Myocyte (in vitro differentiated cells): ENCODE results near the gene ZDHHC11. TPM values are rescaled to one million over a fixed set of nuclear protein-coding genes. Genes with fewer than 3 reads are reported as not detected.
"Not testable (repeated sequence)": the region's sequence is repeated elsewhere in the genome, so short reads cannot be mapped to it uniquely, and the experiment has no call there.

Experiments
- DNase-seq: peaks from one replicate; pipeline ENCODE4 v3.0.0-alpha.2; 2012; ENCODE audit warnings: low read depth
- total RNA-seq: library from RNA; depleted of rRNA; stranded (reverse); fragments of >200 nt; gene quantifications from 2 replicates; pipeline ENCODE4 v1.2.3, GENCODE V29; 2014

The ZDHHC11 gene
- total RNA-seq, 1 donor from 2014 or later: 0.37 TPM

DNA sequence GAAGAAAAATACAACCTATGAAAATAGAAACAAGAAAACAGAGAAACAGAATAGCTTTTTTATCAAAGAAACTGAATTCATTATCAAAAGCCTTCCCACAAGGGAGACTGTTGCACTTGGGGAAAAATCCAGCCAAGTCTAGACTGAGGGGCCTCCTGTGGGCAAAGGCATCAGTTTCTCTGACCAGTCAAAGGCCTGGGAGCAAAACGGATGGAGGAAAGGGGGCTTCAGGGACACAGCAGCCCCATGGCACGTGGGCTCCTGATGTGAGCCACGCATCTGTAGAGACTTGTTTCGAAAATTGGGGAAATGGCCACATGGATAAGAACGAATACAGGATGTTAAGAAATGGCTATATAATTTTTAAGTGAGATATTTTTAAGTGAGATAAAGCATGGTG is 87.4 kb downstream of the ZDHHC11 start:
- no peak for DNase-seq

- not testable (repeated sequence) for DNase-seq
Measured at GRCh38 chr5:762996-763395, 87.8 kb downstream of the ZDHHC11 start.

GRCh38 chr5:761854-762710 is 88.7 kb downstream of the ZDHHC11 start:
- no peak for DNase-seq

DNA sequence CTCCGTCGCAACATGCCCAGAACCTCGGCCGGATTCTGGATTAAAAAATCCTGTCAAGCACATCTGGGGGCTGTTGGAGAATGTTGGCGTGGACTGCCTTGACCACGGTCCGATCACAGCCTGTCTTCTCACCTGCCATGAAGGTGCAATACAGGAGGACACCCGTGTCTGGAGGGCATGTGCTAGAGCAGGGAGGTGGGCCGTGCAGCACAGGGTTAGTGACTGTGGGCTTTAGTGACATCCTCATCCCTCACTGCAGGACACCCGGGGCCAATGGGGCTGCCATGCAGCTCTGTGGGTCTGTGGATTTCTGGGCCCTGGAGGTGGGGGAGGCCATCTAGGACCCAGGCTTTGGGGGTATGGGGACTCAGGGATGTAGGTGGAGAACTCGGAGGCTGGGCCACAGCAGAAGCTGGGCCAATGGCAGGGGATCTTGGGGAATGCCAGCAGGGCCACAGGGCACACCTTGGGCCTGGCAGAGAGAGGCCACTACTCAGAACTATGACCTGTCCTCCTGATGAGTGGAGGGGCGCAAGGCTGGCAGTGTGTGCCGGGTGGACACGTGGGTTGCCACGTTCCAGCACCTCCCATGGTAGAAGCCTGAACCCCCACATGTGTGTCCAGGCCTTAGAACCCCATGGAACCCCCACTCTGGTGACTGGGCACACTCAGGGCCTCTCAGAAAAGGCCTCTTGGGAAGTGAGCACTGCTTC is 89.6 kb downstream of the ZDHHC11 start:
- no peak for DNase-seq

DNA sequence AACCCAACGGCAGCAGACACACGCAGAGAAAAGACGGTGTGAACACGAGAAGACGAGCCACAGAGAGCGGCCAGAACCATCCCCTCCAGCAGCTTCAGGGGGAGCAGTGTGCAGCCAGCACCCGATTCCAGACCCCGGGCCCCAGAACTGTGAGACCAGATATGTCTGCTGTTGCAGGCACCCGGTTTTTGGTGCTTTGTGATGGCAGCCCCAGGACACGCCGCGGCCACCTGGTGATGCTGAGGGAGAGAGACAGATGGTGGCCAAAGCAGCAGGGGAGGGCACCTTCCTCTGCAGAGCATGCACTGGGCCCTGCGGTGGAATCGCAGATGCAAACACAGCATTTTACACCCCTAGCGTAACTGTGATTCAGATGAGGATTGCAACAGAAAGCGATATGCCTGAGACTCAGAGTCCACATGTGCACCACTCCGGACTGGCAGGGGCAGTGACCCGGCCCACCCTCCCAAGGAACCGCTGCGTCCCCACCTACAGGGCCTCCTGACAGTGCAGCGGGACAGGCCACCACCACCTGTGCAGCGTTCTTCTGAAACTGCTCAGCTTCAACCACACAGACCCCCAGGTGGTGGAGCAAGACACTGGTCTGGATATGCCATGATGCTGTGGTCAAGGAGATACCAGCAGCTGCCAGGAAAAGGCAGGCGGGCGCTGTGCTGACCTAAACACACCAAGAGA is 90.3 kb downstream of the ZDHHC11 start:
- DNase-seq: no peak

GRCh38 chr5:759781-760362 is 90.9 kb downstream of the ZDHHC11 start:
- DNase-seq: no peak

- no peak for DNase-seq
Measured at GRCh38 chr5:759111-759751, 91.6 kb downstream of the ZDHHC11 start.

GRCh38 chr5:758698-759053 is 92.1 kb downstream of the ZDHHC11 start:
- DNase-seq: no peak

- DNase-seq: no peak
Measured at GRCh38 chr5:757931-758697, 92.7 kb downstream of the ZDHHC11 start.

DNA sequence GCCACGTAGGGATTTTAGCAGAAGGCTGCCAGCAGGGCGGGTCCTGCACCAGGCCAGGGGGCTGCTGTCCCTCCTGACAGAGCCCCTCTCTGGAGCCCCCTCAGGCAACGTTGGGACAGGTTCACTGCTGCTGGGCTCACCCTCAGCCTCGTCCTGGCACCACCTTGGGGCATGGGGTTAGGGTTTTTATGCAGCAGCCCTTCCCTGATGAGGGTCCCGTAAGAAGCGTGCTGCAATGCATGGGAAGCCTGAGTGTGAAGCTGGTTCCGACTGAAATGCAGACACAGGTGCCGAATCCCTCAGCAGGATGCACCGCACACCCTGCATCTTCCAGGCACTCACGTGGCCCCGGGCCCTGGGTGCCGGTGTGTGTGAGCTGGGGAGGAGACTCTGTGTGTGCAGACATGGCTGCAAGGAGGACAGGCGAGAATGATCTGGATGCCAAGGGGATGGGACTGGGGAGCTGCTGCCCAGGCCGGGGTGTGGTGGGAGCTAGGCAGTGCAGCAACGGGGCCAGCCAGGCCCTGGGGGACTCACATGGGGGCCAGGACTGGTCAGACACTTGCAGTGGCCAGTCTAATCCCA is 93.3 kb downstream of the ZDHHC11 start:
- no peak for DNase-seq

DNA sequence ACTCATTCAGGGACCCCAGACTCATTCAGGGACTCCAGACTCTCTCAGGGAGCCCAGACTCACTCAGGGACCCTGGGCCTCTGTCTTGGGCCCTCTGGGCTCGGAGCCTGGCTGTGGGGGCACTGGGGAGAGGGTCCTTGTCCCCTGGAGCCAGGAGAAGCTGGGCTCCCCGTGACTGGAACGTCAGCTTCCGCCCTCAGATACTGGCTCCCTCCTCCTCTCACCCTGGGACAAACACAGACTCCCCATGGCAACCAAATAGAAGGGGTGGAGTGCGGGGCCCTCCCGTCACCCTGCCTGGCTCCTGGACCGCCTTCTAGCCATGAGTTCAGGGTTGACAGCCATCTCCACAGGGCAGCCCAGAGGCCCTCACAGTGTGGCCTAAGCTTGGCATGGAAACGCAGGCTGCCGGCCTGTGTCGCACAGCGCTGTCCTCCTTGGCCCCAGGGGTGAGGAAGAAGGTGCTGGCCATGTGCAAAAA is 93.9 kb downstream of the ZDHHC11 start:
- DNase-seq: no peak

DNA sequence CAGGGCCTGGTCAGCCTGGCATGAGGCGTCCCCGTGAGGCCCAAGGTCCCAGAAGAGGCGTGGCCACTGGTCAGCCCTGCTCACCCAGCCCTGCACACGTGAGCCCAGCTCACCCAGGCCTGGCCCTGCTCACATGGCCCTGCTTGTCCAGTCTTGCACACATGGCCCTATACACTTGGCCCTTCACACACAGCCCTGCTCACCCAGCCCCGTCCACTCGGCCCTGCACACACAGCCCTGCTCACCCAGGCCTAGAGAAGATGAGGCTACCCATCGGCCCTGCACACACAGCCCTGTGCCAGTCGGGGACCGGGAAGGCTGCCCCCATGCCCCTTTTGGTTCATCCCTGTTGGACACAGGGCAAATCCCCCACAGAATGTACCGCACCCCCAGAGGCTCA is 94.6 kb downstream of the ZDHHC11 start:
- no peak for DNase-seq

GRCh38 chr5:754143-754632 is 96.6 kb downstream of the ZDHHC11 start:
- DNase-seq: not testable (repeated sequence)

DNA sequence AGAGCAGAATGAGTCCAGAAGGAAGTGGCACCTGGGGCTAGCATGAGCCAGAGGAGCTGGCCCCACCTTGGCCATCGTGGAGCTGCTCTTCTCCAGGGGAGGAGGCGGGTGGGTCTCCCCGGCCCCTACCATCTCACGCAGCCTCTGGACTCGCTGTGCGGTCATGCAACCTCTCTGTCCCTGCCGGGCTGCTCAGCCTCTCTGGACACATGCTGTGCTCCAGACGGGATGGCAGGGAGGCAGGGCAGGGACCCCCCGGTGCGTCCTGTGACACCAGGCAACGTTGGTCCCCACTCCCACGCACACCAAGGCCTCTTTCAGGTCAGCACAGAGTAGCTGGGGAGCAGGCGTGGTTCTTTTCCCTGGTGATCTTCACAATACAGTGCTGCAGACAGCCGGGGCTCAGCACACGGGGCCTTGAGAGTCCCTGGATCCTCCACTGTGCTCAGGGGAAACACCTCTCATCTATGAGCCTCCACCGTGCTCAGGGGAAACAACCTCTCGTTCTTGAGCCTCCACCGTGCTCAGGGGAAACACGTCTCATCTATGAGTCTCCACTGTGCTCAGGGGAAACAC is 97.1 kb downstream of the ZDHHC11 start:
- not testable (repeated sequence) for DNase-seq

DNA sequence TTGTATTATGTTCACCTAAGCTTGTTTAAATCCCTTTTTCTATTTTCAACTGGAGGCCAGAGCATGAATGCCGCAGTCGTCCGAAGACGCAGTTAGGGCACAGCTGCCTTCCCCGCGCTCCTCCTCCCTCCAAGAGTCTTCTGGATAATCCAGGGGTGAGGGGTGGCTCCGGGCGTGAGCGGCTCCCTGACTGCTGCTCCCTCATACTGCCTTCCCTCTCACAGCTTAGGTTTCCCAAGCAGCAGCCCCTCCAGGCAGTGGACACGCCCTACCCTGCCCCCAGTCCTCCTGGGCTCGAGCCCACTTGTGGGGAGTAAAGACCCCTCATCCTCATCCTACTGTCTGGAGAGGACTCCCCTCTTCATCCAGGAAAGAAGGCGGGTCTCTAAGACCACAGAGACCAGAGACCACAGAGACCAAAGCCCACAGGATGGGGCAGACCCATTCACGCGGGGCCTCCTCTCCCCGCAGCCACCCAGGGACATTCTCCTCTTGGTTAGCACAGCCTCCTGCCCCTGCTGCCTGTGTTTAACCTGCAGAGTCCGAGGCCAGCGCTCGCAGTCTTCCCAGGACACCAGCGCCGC is 98.2 kb downstream of the ZDHHC11 start:
- not testable (repeated sequence) for DNase-seq

- DNase-seq: not testable (repeated sequence)
Measured at GRCh38 chr5:751992-752391, 98.8 kb downstream of the ZDHHC11 start.

DNA sequence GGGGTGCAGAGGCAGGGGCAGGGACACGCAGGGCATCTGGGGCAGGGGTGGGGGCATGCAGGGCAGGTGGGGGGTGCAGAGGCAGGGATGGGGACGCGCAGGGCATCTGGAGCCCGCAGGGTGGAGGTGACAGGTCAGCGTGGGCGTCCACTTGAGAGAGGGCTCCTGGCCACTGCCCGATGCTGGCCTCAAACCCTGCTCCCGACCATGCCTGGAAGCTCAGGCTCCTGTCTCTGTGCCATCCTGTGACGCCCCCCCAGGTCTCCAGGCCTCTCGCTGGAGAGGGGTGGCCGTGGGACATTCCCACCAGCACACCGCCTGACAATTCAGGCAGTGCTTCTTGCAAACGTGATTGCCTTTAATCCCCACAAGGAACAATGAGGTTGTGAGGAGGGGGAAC is 99.3 kb downstream of the ZDHHC11 start:
- no peak for DNase-seq

DNA sequence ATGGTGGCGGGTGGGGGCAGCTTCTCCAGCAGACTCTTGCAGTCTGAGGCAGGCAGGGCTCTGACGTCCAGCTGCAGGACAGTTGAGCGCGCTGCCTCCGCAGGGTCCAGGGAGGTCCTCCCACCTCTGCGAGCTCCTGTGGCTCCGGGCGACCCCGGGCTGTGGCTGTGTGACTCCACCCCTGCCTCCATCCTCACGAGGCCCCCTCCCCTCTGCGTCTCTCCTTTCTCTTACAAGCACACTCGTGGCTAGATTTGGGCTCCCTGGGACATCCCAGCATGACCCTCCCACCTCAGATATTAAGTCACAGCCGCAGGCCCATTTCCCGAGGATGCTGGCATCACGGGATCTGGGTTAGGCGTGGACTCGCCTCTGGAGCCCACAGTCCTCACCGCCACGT is 100.6 kb downstream of the ZDHHC11 start:
- DNase-seq: not testable (repeated sequence)

DNA sequence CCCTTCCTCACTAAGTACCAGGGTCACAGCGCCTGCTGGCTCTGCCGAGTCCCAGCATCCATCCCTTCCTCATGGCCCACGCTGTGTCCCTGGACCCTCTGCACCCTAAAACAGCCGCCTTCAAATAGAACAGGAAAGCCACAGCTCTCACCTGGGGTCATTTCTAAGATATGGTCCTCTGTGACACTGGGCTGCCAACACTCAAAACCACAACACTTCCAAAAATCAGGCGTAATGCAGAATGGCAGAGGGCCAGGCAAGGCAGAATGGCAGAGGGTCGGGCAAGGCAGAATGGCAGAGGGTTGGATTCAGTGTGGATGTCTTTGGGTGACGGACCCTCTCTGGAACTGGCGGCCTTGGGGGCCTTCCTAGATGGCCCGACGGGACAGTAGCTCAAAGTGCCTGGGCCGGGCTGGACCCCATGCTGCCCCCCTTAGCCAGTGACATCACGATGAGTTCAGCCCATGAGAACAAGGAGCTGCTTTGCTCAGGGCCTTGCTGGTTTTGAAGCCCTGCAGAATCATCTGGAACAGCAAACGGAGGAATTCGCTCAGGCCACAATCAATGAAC is 101.6 kb downstream of the ZDHHC11 start:
- no peak for DNase-seq
